Lower leg skin (tissue), 4 donors: ENCODE measurements around the gene ZBTB40. TPM values are rescaled to one million over a fixed set of nuclear protein-coding genes. Genes with fewer than 3 reads are reported as not detected.

Experiments used
- DNase-seq, 2 donors: peaks; one replicate each; pipeline ENCODE4 v3.0.0-alpha.2; 2019; ENCODE audit warnings: low spot score in 2 of 2
- H3K4me3 ChIP-seq: fragments of 200-600 bp; sonication (generic); 2 replicates; pipeline ENCODE4 v1.5.1; 2017; ENCODE audit warnings: mild to moderate bottlenecking, low read depth; ENCODE audit not compliant: poor library complexity, severe bottlenecking
- CTCF ChIP-seq, 3 donors: fragments of 450-650 bp; IDR thresholded peaks; one replicate each; pipeline ENCODE4 v1.5.1; 2016; ENCODE audit warnings: antibody characterized with exemption in 3 of 3, mild to moderate bottlenecking in 3 of 3, moderate library complexity in 2 of 3
- POLR2A ChIP-seq, 2 donors: fragments of 450-650 bp; IDR thresholded peaks; one replicate each; pipeline ENCODE4 v1.6.1; 2016 to 2017; ENCODE audit warnings: antibody characterized with exemption in 2 of 2, mild to moderate bottlenecking in 1 of 2, moderate library complexity in 1 of 2
- WGBS, 2 donors: methylation state at CpG; one replicate each; pipeline ENCODE4 v1.1.5; 2018; 5-methylcytosine and 5-hydroxymethylcytosine counted together
- intact Hi-C: fragments of 100-400 bp; cut with DNase I; formaldehyde crosslinking; loops from one replicate; pipeline ENCODE4 v1.15.0; 2023; ENCODE audit warnings: low total_unique reads
- total RNA-seq, 4 donors: library from RNA; depleted of rRNA; stranded (reverse); fragments of >200 nt; gene quantifications; one replicate each; pipeline ENCODE4 v1.1.0, GENCODE V29; 2016

Gene ZBTB40
- total RNA-seq, 4 donors from 2014 or later = 7.5 to 13.3 (median 12.4) TPM

DNA sequence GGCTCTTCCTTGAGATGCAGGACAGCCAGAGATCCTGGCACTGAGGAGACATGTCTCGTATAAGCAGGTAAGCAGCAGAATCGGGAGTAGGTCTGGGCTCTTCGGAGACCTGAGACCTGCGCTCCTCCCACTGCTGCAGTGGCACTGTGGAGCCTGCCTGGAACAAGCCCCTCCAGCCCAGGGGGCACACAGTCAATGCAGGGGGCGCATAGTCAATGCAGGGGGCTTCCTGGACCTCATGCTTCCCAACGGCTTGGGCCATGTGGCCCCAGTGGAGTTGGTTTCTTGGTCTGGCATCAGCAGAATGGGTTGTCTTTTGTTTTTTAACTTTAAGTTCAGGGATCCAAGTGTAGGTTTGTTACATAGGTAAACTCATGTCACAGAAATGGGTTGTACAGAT lies 83.7 kb downstream of the ZBTB40 start:
- no peak for TF ChIP-seq POLR2A (IDR thresholded peaks at IDR 0.05)
- TF ChIP-seq CTCF (IDR thresholded peaks at IDR 0.05) = no peak
- no peak overlapping the region for H3K4me3 ChIP-seq
- intact Hi-C loops = no loop called here
- no peak for DNase-seq
- 89 to 92% methylated on average over 6 of the region's 6 CpGs for WGBS, 2 donors

- 85 to 90% methylated on average over 7 of the region's 7 CpGs for WGBS, 2 donors
- DNase-seq = no peak
- intact Hi-C loops = no loop called here
- H3K4me3 ChIP-seq = no peak overlapping the region
- TF ChIP-seq CTCF (IDR thresholded peaks at IDR 0.05) (no peak), POLR2A (IDR thresholded peaks at IDR 0.05) (no peak)
These were observed 84.9 kb downstream of the ZBTB40 start for GRCh38 chr1:22536506-22536905.

DNA sequence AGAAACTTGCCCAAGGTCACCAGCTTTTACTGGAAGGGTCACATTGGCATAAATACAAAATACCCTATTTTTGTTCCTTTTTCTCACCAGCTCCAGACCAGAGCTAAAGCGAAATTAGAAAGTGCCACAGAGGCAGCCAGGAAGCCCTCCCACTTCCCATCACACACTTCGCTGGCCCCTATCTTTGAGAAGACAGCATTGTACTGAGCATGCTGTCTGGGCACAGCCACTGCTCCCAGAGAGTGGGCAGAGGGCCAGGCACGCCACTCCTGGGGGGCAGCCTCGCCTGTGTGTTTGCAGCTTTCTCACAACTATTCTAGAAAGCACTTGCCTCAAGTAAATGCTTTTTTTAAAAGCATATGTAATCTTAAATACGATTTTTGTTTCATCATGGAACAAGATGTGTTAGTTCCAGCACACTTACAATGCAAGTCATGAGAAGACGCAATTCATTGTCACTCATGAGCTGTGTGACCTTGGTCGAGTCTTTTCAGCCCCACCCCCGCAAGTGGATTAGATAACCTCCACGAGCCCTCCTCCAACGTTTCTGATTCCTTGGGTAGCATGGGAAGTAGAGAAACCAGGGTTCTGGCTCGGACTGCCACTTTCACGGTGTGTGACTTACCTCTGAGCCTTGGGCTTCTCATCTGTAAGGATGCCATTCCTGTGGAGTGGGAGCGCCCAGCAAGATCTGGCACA lies 85.9 kb downstream of the ZBTB40 start:
- intact Hi-C loops = no loop called here
- no peak for DNase-seq
- no peak overlapping the region for H3K4me3 ChIP-seq
- TF ChIP-seq POLR2A (IDR thresholded peaks at IDR 0.05) (no peak), CTCF (IDR thresholded peaks at IDR 0.05) (no peak)
- 76 to 87% methylated on average over 13 of the region's 13 CpGs for WGBS, 2 donors

- DNase-seq = no peak
- H3K4me3 ChIP-seq = no peak overlapping the region
- no peak for TF ChIP-seq POLR2A (IDR thresholded peaks at IDR 0.05)
- no peak for TF ChIP-seq CTCF (IDR thresholded peaks at IDR 0.05)
- 85 to 90% methylated on average over 16 of the region's 16 CpGs for WGBS, 2 donors
- intact Hi-C loops = no loop called here
These were observed 88.0 kb downstream of the ZBTB40 start for GRCh38 chr1:22539510-22540118.

GRCh38 chr1:22540337-22540736 lies 88.7 kb downstream of the ZBTB40 start:
- no peak for DNase-seq
- TF ChIP-seq POLR2A (IDR thresholded peaks at IDR 0.05) (no peak), CTCF (IDR thresholded peaks at IDR 0.05) (no peak)
- 36 to 45% methylated on average over 5 of the region's 5 CpGs for WGBS, 2 donors
- no peak overlapping the region for H3K4me3 ChIP-seq
- intact Hi-C loops = no loop called here
